GM12872 (cell line): Measurements from ENCODE around the gene DNAJC2.

Experiments used
- CTCF ChIP-seq: IDR thresholded peaks from 3 replicates; pipeline ENCODE4 v1.5.1; 2011; ENCODE audit warnings: low read depth, mild to moderate bottlenecking, low read length, moderate library complexity; ENCODE audit not compliant: insufficient read depth

Gene DNAJC2

GRCh38 chr7:103381280-103382031 lies 36.9 kb upstream of the DNAJC2 start:
- TF ChIP-seq CTCF, result no peak

GRCh38 chr7:103380395-103381191 lies 36.0 kb upstream of the DNAJC2 start:
- TF ChIP-seq CTCF, result no peak

- TF ChIP-seq CTCF, result no peak
These were observed 34.9 kb upstream of the DNAJC2 start for GRCh38 chr7:103379270-103379975.

GRCh38 chr7:103373866-103374643 lies 29.5 kb upstream of the DNAJC2 start:
- TF ChIP-seq CTCF, result no peak

- TF ChIP-seq CTCF, result no peak
These were observed 24.9 kb upstream of the DNAJC2 start for GRCh38 chr7:103369432-103369831.

- no peak for TF ChIP-seq CTCF
These were observed 5.2 kb upstream of the DNAJC2 start for GRCh38 chr7:103349805-103350204.
